Body of pancreas (tissue), 4 donors: ENCODE measurements around the gene ZNF423. TPM values are rescaled to one million over a fixed set of nuclear protein-coding genes. Genes with fewer than 3 reads are reported as not detected.

Experiments
- ATAC-seq: fragments of 150-250 bp; one replicate; pipeline ENCODE4 v1.9.1; 2016
- DNase-seq, 4 donors: peaks; one replicate each; pipeline ENCODE4 v3.0.0-alpha.2; 2019
- H3K27ac ChIP-seq, 4 donors: fragments of 200-600 bp; sonication (generic); 1 replicate in 3 of 4; 2 replicates in 1 of 4; pipeline versions ENCODE4 v1.5.1 to v1.6.1; 2016 to 2019; ENCODE audit warnings: mild to moderate bottlenecking in 1 of 4, mixed read lengths in 1 of 4, moderate library complexity in 1 of 4
- H3K27me3 ChIP-seq, 2 donors: fragments of 200-600 bp; sonication (generic); one replicate each; pipeline ENCODE4 v1.6.0; 2016; ENCODE audit warnings: mild to moderate bottlenecking in 1 of 2
- H3K36me3 ChIP-seq, 2 donors: fragments of 200-600 bp; sonication (generic); replicated peaks in 1 of 2; 2 replicates each; pipeline ENCODE4 v1.5.1; 2016; ENCODE audit warnings: low read depth in 2 of 2; ENCODE audit not compliant: insufficient read depth in 1 of 2
- H3K4me1 ChIP-seq: fragments of 200-600 bp; sonication (generic); one replicate; pipeline ENCODE4 v1.6.0; 2016
- H3K4me3 ChIP-seq, 2 donors: fragments of 200-600 bp; sonication (generic); 1 replicate in 1 of 2; 2 replicates in 1 of 2; pipeline ENCODE4 v1.5.1; 2016 to 2019
- H3K9me3 ChIP-seq, 3 donors: fragments of 200-600 bp; sonication (generic); 1 replicate in 2 of 3; 2 replicates in 1 of 3; pipeline ENCODE4 v1.5.1; 2016
- CTCF ChIP-seq, 7 experiments: fragments of 450-650 bp in 4 of 7; fragments of 200-600 bp in 3 of 7; sonication (generic) in 3 of 7; IDR thresholded peaks; one replicate each; pipeline ENCODE4 v1.5.1; 2016 to 2019; ENCODE audit warnings: antibody characterized with exemption in 7 of 7
- POLR2A ChIP-seq, 3 donors: fragments of 450-650 bp; IDR thresholded peaks; one replicate each; pipeline ENCODE4 v1.6.1; 2016; ENCODE audit warnings: antibody characterized with exemption in 3 of 3, mild to moderate bottlenecking in 2 of 3
- WGBS, 2 donors: methylation state at CpG; one replicate each; pipeline ENCODE4 v1.1.5; 2017; 5-methylcytosine and 5-hydroxymethylcytosine counted together
- intact Hi-C: fragments of 100-400 bp; cut with DNase I; formaldehyde crosslinking; loops from one replicate; pipeline ENCODE4 v1.15.1; 2023
- total RNA-seq, 2 donors: library from RNA; depleted of rRNA; stranded (reverse); fragments of >200 nt; gene quantifications; one replicate each; pipeline ENCODE4 v1.1.0, GENCODE V29; 2016

Gene ZNF423
- total RNA-seq, 2 donors from 2014 or later: 4.2 to 9.2 TPM

- Histone ChIP-seq H3K9me3 (no peaks in the 10 kb centered on the region), H3K4me1 (no peaks in the 10 kb centered on the region), H3K36me3 (no peaks in the 10 kb centered on the region), H3K27ac (no peak overlapping the region), H3K27me3 (no peaks in the 10 kb centered on the region), H3K4me3 (no peak overlapping the region)
- WGBS, 2 donors: 70 to 79% methylated on average over 3 of the region's 3 CpGs
- intact Hi-C loops: no loop called here
- DNase-seq (no peak), ATAC-seq (no peak)
- TF ChIP-seq CTCF (IDR thresholded peaks at IDR 0.05): no peak
- no peak for TF ChIP-seq POLR2A (IDR thresholded peaks at IDR 0.05)
These were observed 324.5 kb downstream of the ZNF423 start for GRCh38 chr16:49531425-49531824.

- DNase-seq (no peak), ATAC-seq (no peak)
- intact Hi-C loops: no loop called here
- Histone ChIP-seq H3K4me3 (no peak overlapping the region), H3K36me3 (no peaks in the 10 kb centered on the region), H3K27me3 (no peaks in the 10 kb centered on the region), H3K27ac (no peak overlapping the region), H3K4me1 (no peaks in the 10 kb centered on the region), H3K9me3 (no peaks in the 10 kb centered on the region)
- no peak for TF ChIP-seq POLR2A (IDR thresholded peaks at IDR 0.05)
- TF ChIP-seq CTCF (IDR thresholded peaks at IDR 0.05): no peak
- WGBS, 2 donors: 63 to 70% methylated on average over 11 of the region's 11 CpGs
These were observed 325.4 kb downstream of the ZNF423 start for GRCh38 chr16:49530427-49530970.

- DNase-seq (no peak), ATAC-seq (no peak)
- no peak overlapping the region for H3K27ac ChIP-seq
- 79 to 82% methylated on average over 10 to 12 of the region's 14 CpGs for WGBS, 2 donors
- H3K9me3 ChIP-seq: no peaks in the 10 kb centered on the region
- no peaks in the 10 kb centered on the region for H3K27me3 ChIP-seq
- intact Hi-C loops: no loop called here
- no peaks in the 10 kb centered on the region for H3K4me1 ChIP-seq
- H3K4me3 ChIP-seq: no peak overlapping the region
- TF ChIP-seq POLR2A (IDR thresholded peaks at IDR 0.05) (no peak), CTCF (IDR thresholded peaks at IDR 0.05) (no peak)
- H3K36me3 ChIP-seq: no peaks in the 10 kb centered on the region
These were observed 326.4 kb downstream of the ZNF423 start for GRCh38 chr16:49529411-49530045.

- H3K9me3 ChIP-seq: no peaks in the 10 kb centered on the region
- WGBS, 2 donors: 71 to 84% methylated on average over 13 of the region's 13 CpGs
- no peaks in the 10 kb centered on the region for H3K27me3 ChIP-seq
- no peaks in the 10 kb centered on the region for H3K4me1 ChIP-seq
- H3K36me3 ChIP-seq: no peaks in the 10 kb centered on the region
- DNase-seq (no peak), ATAC-seq (no peak)
- no peak for TF ChIP-seq POLR2A (IDR thresholded peaks at IDR 0.05)
- no peak overlapping the region for H3K4me3 ChIP-seq
- intact Hi-C loops: no loop called here
- H3K27ac ChIP-seq: no peak overlapping the region
These were observed 327.0 kb downstream of the ZNF423 start for GRCh38 chr16:49528866-49529288.

GRCh38 chr16:49528060-49528865 is 327.6 kb downstream of the ZNF423 start:
- H3K27me3 ChIP-seq: no peaks in the 10 kb centered on the region
- no peak overlapping the region for H3K4me3 ChIP-seq
- TF ChIP-seq POLR2A (IDR thresholded peaks at IDR 0.05): no peak
- TF ChIP-seq CTCF (IDR thresholded peaks at IDR 0.05): no peak
- H3K36me3 ChIP-seq: no peaks in the 10 kb centered on the region
- WGBS, 2 donors: 52 to 67% methylated on average over 17 to 23 of the region's 23 CpGs
- H3K27ac ChIP-seq: no peak overlapping the region
- intact Hi-C loops: no loop called here
- no peaks in the 10 kb centered on the region for H3K4me1 ChIP-seq
- ATAC-seq (no peak), DNase-seq (peak in 1 of 4 donors; percentile 5)
- H3K9me3 ChIP-seq: no peaks in the 10 kb centered on the region
